OCI-LY1 (cell line): ENCODE data around the gene SLC5A3.

Experiments
- H2AFZ ChIP-seq: fragments of 200-600 bp; sonication (generic), shearing (Covaris generic); 2 replicates; pipeline ENCODE4 v1.6.0; 2014; ENCODE audit warnings: antibody characterized with exemption, mild to moderate bottlenecking, low read length
- H3F3A ChIP-seq: fragments of 200-600 bp; sonication (generic), shearing (Covaris generic); 2 replicates; pipeline ENCODE4 v1.6.0; 2014; ENCODE audit warnings: mild to moderate bottlenecking, antibody characterized with exemption, low read length, moderate library complexity; ENCODE audit not compliant: insufficient read depth
- H3K27ac ChIP-seq: fragments of 200-600 bp; sonication (generic); 2 replicates; pipeline ENCODE4 v1.5.1; 2014; ENCODE audit warnings: low read length, mixed run types, mild to moderate bottlenecking, low read depth; ENCODE audit not compliant: poor library complexity, severe bottlenecking
- H3K27me3 ChIP-seq: fragments of 200-600 bp; sonication (generic); 2 replicates; pipeline ENCODE4 v1.6.0; 2014; ENCODE audit warnings: antibody characterized with exemption, mild to moderate bottlenecking, low read length, moderate library complexity; ENCODE audit not compliant: insufficient read depth
- H3K36me3 ChIP-seq: fragments of 200-600 bp; sonication (generic); 2 replicates; pipeline ENCODE4 v1.6.1; 2014; ENCODE audit warnings: mild to moderate bottlenecking, antibody characterized with exemption, low read length, moderate library complexity, mixed read lengths; ENCODE audit not compliant: insufficient read depth
- H3K4me1 ChIP-seq: fragments of 200-600 bp; sonication (generic); 2 replicates; pipeline ENCODE4 v1.5.1; 2014; ENCODE audit warnings: mild to moderate bottlenecking, low read length, moderate library complexity; ENCODE audit not compliant: insufficient read depth, severe bottlenecking
- H3K4me2 ChIP-seq: fragments of 200-600 bp; sonication (generic), shearing (Covaris generic); 2 replicates; pipeline ENCODE4 v1.6.1; 2014; ENCODE audit warnings: low read length
- H3K4me3 ChIP-seq: fragments of 200-600 bp; sonication (generic); 2 replicates; pipeline ENCODE4 v1.5.1; 2014; ENCODE audit warnings: low read length, low read depth, mild to moderate bottlenecking, mixed read lengths; ENCODE audit not compliant: poor library complexity, severe bottlenecking
- H3K79me2 ChIP-seq: fragments of 200-600 bp; shearing (Covaris generic); 2 replicates; pipeline ENCODE4 v1.6.1; 2016; ENCODE audit warnings: mixed run types, low read length, mixed read lengths; ENCODE audit not compliant: insufficient read depth
- H3K9ac ChIP-seq: fragments of 200-600 bp; sonication (generic), shearing (Covaris generic); 2 replicates; pipeline ENCODE4 v1.6.1; 2014; ENCODE audit warnings: mild to moderate bottlenecking, low read length, mixed read lengths
- H3K9me2 ChIP-seq: fragments of 200-600 bp; sonication (generic), shearing (Covaris generic); 2 replicates; pipeline ENCODE4 v1.6.1; 2014; ENCODE audit warnings: low read depth, mild to moderate bottlenecking, low read length, mixed read lengths
- H3K9me3 ChIP-seq: fragments of 200-600 bp; shearing (Covaris generic); 2 replicates; pipeline ENCODE4 v1.6.1; 2014; ENCODE audit warnings: low read length, mixed read lengths
- H4K20me1 ChIP-seq: fragments of 200-600 bp; sonication (generic), shearing (Covaris generic); 2 replicates; pipeline ENCODE4 v1.6.0; 2016; ENCODE audit warnings: mild to moderate bottlenecking, low read length; ENCODE audit not compliant: insufficient read depth
- EZH2 ChIP-seq: fragments of 200-600 bp; sonication (generic), shearing (Covaris generic); IDR thresholded peaks from 2 replicates; pipeline ENCODE4 v1.8.0; 2017; ENCODE audit warnings: borderline replicate concordance, mixed run types, mild to moderate bottlenecking, antibody characterized with exemption, low read length, moderate library complexity, mixed read lengths
- TF ChIP-seq, protein P1 (sequence below): fragments of 200-600 bp; sonication (generic), shearing (Covaris generic); IDR thresholded peaks from 2 replicates; pipeline ENCODE4 v1.5.1; 2017; ENCODE audit warnings: mild to moderate bottlenecking, antibody characterized with exemption, low read length, moderate library complexity, mixed read lengths

Gene SLC5A3

DNA sequence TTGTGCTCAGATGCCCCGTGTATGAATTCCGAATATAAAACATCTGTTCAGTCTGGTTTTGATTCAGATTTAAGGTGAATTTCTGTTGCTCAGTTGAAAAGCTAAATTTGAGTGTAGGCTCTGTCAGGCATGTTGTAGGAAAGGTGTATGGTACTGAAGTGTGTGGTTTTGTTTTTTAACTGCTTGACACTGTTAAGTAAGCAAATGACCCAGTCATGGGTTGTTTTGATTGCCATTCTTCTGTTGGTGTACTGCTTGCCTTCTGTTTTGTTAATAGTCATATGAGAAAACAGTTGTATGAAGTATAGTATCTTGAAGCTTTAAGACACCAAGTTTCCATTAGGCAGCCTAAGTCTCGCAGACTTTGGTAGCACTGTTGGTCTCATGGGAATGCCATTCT is 10.0 kb downstream of the SLC5A3 start:
- Histone ChIP-seq H3K9me3 (no peaks in the 10 kb centered on the region), H3K36me3 (peaks cover 88% of the 10 kb centered on the region), H3K79me2 (peaks cover 99% of the 10 kb centered on the region), H4K20me1 (no peaks in the 10 kb centered on the region), H3K27ac (no peak overlapping the region), H2AFZ (no peak overlapping the region), H3K9ac (no peak overlapping the region), H3K4me3 (no peak overlapping the region), H3F3A (no peaks in the 10 kb centered on the region), H3K4me2 (no peak overlapping the region), H3K9me2 (no peaks in the 10 kb centered on the region), H3K4me1 (peaks cover 48% of the 10 kb centered on the region), H3K27me3 (no peaks in the 10 kb centered on the region)
- TF ChIP-seq, protein P1, sequence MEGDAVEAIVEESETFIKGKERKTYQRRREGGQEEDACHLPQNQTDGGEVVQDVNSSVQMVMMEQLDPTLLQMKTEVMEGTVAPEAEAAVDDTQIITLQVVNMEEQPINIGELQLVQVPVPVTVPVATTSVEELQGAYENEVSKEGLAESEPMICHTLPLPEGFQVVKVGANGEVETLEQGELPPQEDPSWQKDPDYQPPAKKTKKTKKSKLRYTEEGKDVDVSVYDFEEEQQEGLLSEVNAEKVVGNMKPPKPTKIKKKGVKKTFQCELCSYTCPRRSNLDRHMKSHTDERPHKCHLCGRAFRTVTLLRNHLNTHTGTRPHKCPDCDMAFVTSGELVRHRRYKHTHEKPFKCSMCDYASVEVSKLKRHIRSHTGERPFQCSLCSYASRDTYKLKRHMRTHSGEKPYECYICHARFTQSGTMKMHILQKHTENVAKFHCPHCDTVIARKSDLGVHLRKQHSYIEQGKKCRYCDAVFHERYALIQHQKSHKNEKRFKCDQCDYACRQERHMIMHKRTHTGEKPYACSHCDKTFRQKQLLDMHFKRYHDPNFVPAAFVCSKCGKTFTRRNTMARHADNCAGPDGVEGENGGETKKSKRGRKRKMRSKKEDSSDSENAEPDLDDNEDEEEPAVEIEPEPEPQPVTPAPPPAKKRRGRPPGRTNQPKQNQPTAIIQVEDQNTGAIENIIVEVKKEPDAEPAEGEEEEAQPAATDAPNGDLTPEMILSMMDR = no peak
- no peak for TF ChIP-seq EZH2

DNA sequence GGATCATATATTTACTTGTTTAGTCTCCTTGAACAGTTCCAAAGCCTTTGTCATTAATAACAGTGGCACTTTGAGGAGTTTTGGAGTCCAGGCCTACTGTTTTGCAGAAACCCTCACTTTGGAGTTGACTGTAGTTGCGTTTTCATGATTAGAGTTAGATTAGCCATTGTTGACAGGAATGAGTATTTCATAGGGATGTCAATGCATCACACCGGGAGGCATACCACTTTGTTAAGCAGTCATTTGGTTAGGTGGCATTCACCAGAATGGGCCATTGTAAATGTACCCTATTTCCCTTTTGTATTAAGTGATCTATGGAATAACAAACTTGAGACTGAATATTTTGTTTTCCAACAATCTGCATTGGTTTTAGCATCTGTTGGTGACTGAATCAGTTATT is 11.8 kb downstream of the SLC5A3 start:
- no peak overlapping the region for H3K4me3 ChIP-seq

GRCh38 chr21:34086887-34087306 is 13.5 kb downstream of the SLC5A3 start:
- Histone ChIP-seq H3K79me2 (peaks cover 100% of the 10 kb centered on the region), H3K27ac (no peak overlapping the region), H2AFZ (no peak overlapping the region), H3K27me3 (no peaks in the 10 kb centered on the region), H3K4me1 (peaks cover 45% of the 10 kb centered on the region), H3K9me2 (no peaks in the 10 kb centered on the region), H3K9ac (no peak overlapping the region), H3K36me3 (peaks cover 59% of the 10 kb centered on the region), H3K4me2 (no peak overlapping the region), H3K9me3 (no peaks in the 10 kb centered on the region), H3K4me3 (no peak overlapping the region), H3F3A (no peaks in the 10 kb centered on the region), H4K20me1 (no peaks in the 10 kb centered on the region)
- TF ChIP-seq EZH2 = no peak
- TF ChIP-seq, protein P1 = no peak

More for the DNA sequence above, 11.8 kb downstream of the SLC5A3 start:
- Histone ChIP-seq H4K20me1 (no peaks in the 10 kb centered on the region), H3K36me3 (peaks cover 74% of the 10 kb centered on the region), H3K4me2 (no peak overlapping the region), H3K27me3 (no peaks in the 10 kb centered on the region), H3K79me2 (peaks cover 100% of the 10 kb centered on the region), H2AFZ (no peak overlapping the region), H3K9me2 (no peaks in the 10 kb centered on the region), H3K27ac (no peak overlapping the region), H3K9ac (no peak overlapping the region), H3K9me3 (no peaks in the 10 kb centered on the region), H3F3A (no peaks in the 10 kb centered on the region), H3K4me1 (peaks cover 46% of the 10 kb centered on the region)
- TF ChIP-seq EZH2 = no peak
- TF ChIP-seq, protein P1 = no peak
